Endothelial cell of umbilical vein (primary cell): ENCODE measurements around the gene PCDH9. TPM values are rescaled to one million over a fixed set of nuclear protein-coding genes. Genes with fewer than 3 reads are reported as not detected.

ENCODE experiments used
- BruUV-seq: library from RNA; stranded (reverse); fragments of 400-500 nt; replicated peaks from 2 replicates; lab custom pipeline; 2021; lab: Mats Ljungman, UMichigan
- CTCF ChIA-PET: fragments of 300-600, 350-600 bp; sonication (Branson Sonifier 250); formaldehyde crosslinking; loops from one replicate; lab custom pipeline; 2021; ENCODE audit warnings: antibody characterized with exemption, inconsistent platforms; lab: Charles Lee
- POLR2A ChIA-PET: fragments of 300-600, 350-600 bp; sonication (Branson Sonifier 250); formaldehyde crosslinking; loops from one replicate; lab custom pipeline; 2021; ENCODE audit warnings: antibody characterized with exemption, inconsistent platforms; lab: Charles Lee
- DNase-seq: peaks from one replicate; pipeline ENCODE4 v3.0.0-alpha.2; 2011; ENCODE audit warnings: low read depth, low spot score
- FAIRE-seq: peaks from 2 replicates; lab custom pipeline; 2011; peaks lifted over from hg19 to GRCh38; lab: Jason Lieb, UNC
- H2AFZ ChIP-seq: 2 replicates; pipeline ENCODE4 v1.6.0; 2012; ENCODE audit warnings: low read depth, low read length, control low read depth, inconsistent platforms
- H3K27ac ChIP-seq: 2 replicates; pipeline ENCODE4 v1.5.1; 2011; ENCODE audit warnings: low read depth, mild to moderate bottlenecking, control low read depth, low read length, moderate library complexity; ENCODE audit not compliant: insufficient read depth
- H3K27me3 ChIP-seq, 2 experiments: 2 replicates each; pipeline versions ENCODE4 v1.6.0 to v1.6.1; 2011; ENCODE audit warnings: low read length in 2 of 2, mixed read lengths in 1 of 2; ENCODE audit not compliant: control insufficient read depth in 2 of 2, insufficient read depth in 2 of 2
- H3K36me3 ChIP-seq, 2 experiments: 2 replicates in 1 of 2; 3 replicates in 1 of 2; pipeline ENCODE4 v1.5.1; 2011; ENCODE audit warnings: low read length in 2 of 2, mild to moderate bottlenecking in 1 of 2, moderate library complexity in 1 of 2; ENCODE audit not compliant: control insufficient read depth in 2 of 2, insufficient read depth in 2 of 2; ENCODE audit errors: extremely low read depth in 1 of 2
- H3K4me1 ChIP-seq: 3 replicates; pipeline ENCODE4 v1.5.1; 2011; ENCODE audit warnings: mild to moderate bottlenecking, low read length; ENCODE audit not compliant: control insufficient read depth, insufficient read depth; ENCODE audit errors: extremely low read depth
- H3K4me2 ChIP-seq: 2 replicates; pipeline ENCODE4 v1.6.1; 2011; ENCODE audit warnings: low read length, control low read depth, mixed read lengths; ENCODE audit not compliant: insufficient read depth
- H3K4me3 ChIP-seq, 3 experiments: fragments of 200-600 bp in 1 of 3; sonication (generic), shearing (Covaris generic) in 1 of 3; replicated peaks in 1 of 3; 2 replicates each; pipeline ENCODE4 v1.5.1; 2011 to 2016; ENCODE audit warnings: control low read depth in 3 of 3, low read length in 3 of 3, mild to moderate bottlenecking in 2 of 3, inconsistent platforms in 1 of 3, low read depth in 1 of 3, moderate library complexity in 1 of 3; ENCODE audit not compliant: insufficient read depth in 1 of 3
- H3K79me2 ChIP-seq: 2 replicates; pipeline ENCODE4 v1.6.0; 2012; ENCODE audit warnings: low read length, inconsistent platforms; ENCODE audit not compliant: control insufficient read depth, insufficient read depth
- H3K9ac ChIP-seq: replicated peaks from 2 replicates; pipeline ENCODE3; 2011; ENCODE audit warnings: low read length, control low read depth; ENCODE audit not compliant: insufficient read depth; ENCODE audit errors: extremely low read depth
- H3K9me1 ChIP-seq: replicated peaks from 3 replicates; pipeline ENCODE4 v1.6.0; 2011; ENCODE audit warnings: mild to moderate bottlenecking, low read length; ENCODE audit not compliant: control insufficient read depth, insufficient read depth; ENCODE audit errors: extremely low read depth
- H3K9me3 ChIP-seq: replicated peaks from 2 replicates; pipeline ENCODE4 v1.5.1; 2012; ENCODE audit warnings: low read length, inconsistent platforms; ENCODE audit not compliant: control insufficient read depth, insufficient read depth
- H4K20me1 ChIP-seq: replicated peaks from 2 replicates; pipeline ENCODE3; 2011; ENCODE audit warnings: mild to moderate bottlenecking, low read length; ENCODE audit not compliant: control insufficient read depth, insufficient read depth; ENCODE audit errors: extremely low read depth
- CTCF ChIP-seq, 2 donors: IDR thresholded peaks; 1 replicate in 1 of 2; 2 replicates in 1 of 2; pipeline ENCODE4 v1.5.1; 2011; ENCODE audit warnings: low read length in 2 of 2, mild to moderate bottlenecking in 2 of 2, moderate library complexity in 2 of 2, control low read depth in 1 of 2, inconsistent platforms in 1 of 2, low read depth in 1 of 2; ENCODE audit not compliant: insufficient read depth in 1 of 2; ENCODE audit errors: extremely low read depth in 1 of 2
- EZH2 ChIP-seq: IDR thresholded peaks from 2 replicates; pipeline ENCODE4 v1.6.1; 2012; ENCODE audit warnings: borderline replicate concordance, low read depth, mild to moderate bottlenecking, moderate library complexity, low read length, inconsistent platforms; ENCODE audit not compliant: severe bottlenecking
- FOS ChIP-seq: IDR thresholded peaks from 2 replicates; pipeline ENCODE4 v1.6.1; 2011; ENCODE audit warnings: mild to moderate bottlenecking, low read length, moderate library complexity, borderline replicate concordance; ENCODE audit not compliant: insufficient read depth
- GATA2 ChIP-seq: IDR thresholded peaks from 2 replicates; pipeline ENCODE4 v1.7.0; 2011; ENCODE audit warnings: low read depth, mild to moderate bottlenecking, moderate library complexity, mixed read lengths, low read length; ENCODE audit not compliant: insufficient read length, insufficient read depth
- JUN ChIP-seq: IDR thresholded peaks from 2 replicates; pipeline ENCODE4 v1.6.1; 2011; ENCODE audit warnings: borderline replicate concordance, low read depth; ENCODE audit not compliant: insufficient read length, insufficient read depth
- MAX ChIP-seq: IDR thresholded peaks from 2 replicates; pipeline ENCODE4 v1.6.1; 2011; ENCODE audit not compliant: insufficient read depth, insufficient read length
- MYC ChIP-seq: IDR thresholded peaks from one replicate; pipeline ENCODE4 v1.6.1; 2011; ENCODE audit warnings: mild to moderate bottlenecking, low read depth, low read length
- POLR2A ChIP-seq: IDR thresholded peaks from 2 replicates; pipeline ENCODE4 v1.6.1; 2012; ENCODE audit warnings: low read depth, mild to moderate bottlenecking, control low read depth, low read length
- POLR2AphosphoS5 ChIP-seq: IDR thresholded peaks from 2 replicates; pipeline ENCODE4 v1.6.1; 2012; ENCODE audit warnings: low read depth, mild to moderate bottlenecking, control low read depth, low read length, moderate library complexity; ENCODE audit not compliant: insufficient read depth
- dilution Hi-C: fragments of 300-500 bp; cut with MboI; formaldehyde crosslinking; loops from one replicate; pipeline ENCODE4 v1.15.0; 2019; ENCODE audit warnings: low sequenced_read_pairs; ENCODE audit not compliant: extremely low pct_ligation_motif_present
- intact Hi-C: fragments of 100-400 bp; cut with micrococcal nuclease; formaldehyde crosslinking; loops from one replicate; pipeline ENCODE4 v1.10.0; 2022
- polyA plus RNA-seq, 4 experiments: library from polyadenylated mRNA; depleted of rRNA in 3 of 4; stranded (reverse) in 3 of 4; unstranded in 1 of 4; fragments of >200 nt; gene quantifications; 2 replicates each; pipeline versions ENCODE4 v1.2.1 to v1.2.3, GENCODE V29; 2011 to 2012; ENCODE audit warnings: missing spikeins in 1 of 4
- total RNA-seq: library from RNA; stranded (reverse); gene quantifications from 2 replicates; pipeline ENCODE4 v1.2.3, GENCODE V29; 2021

Gene PCDH9
- total and polyA plus RNA-seq, 2 donors (not counting 3 experiments of a cell fraction or from before 2014, with no cell fraction given) = 1.1 to 5.2 TPM

GRCh38 chr13:66563076-66563475 lies 667.1 kb downstream of the PCDH9 start:
- BruUV-seq = no TSS peak
- POLR2A ChIA-PET = no interaction called here
- dilution Hi-C loops (no loop called here), intact Hi-C loops (no loop called here)
- H3K4me2 ChIP-seq = no peak overlapping the region
- no peak overlapping the region for H3K9ac ChIP-seq
- no peak overlapping the region for H3K27ac ChIP-seq
- no peak overlapping the region for H3K4me3 ChIP-seq
- DNase-seq (no peak), FAIRE-seq (no peak)
- H2AFZ ChIP-seq = no peak overlapping the region
- H3K4me1 ChIP-seq = no peaks in the 10 kb centered on the region
- H3K9me3 ChIP-seq = no peaks in the 10 kb centered on the region
- H3K36me3 ChIP-seq = no peaks in the 10 kb centered on the region
- CTCF ChIA-PET = interaction anchor here (0.8 to 1.4 kb wide), 2 partner anchors 14 to 500 kb away, joined by 3 read pairs; no protein-coding TSS in a partner anchor
- no peaks in the 10 kb centered on the region for H3K9me1 ChIP-seq
- no peaks in the 10 kb centered on the region for H3K27me3 ChIP-seq
- H4K20me1 ChIP-seq = no peaks in the 10 kb centered on the region
- no peak for TF ChIP-seq MAX
- H3K79me2 ChIP-seq = no peaks in the 10 kb centered on the region

- no peak overlapping the region for H3K4me3 ChIP-seq
- no peaks in the 10 kb centered on the region for H3K79me2 ChIP-seq
- intact Hi-C loops = no loop called here
- TF ChIP-seq EZH2 (no peak), MYC (no peak), MAX (no peak), POLR2A (no peak), FOS (no peak), POLR2AphosphoS5 (no peak), CTCF (IDR thresholded peaks at IDR 0.05; ENCODE audit: extremely low read depth in 1 of 2, insufficient read depth in 1 of 2, low read depth in 1 of 2, low read length in 2 of 2) (no peak), JUN (no peak), GATA2 (no peak)
- CTCF ChIA-PET = no interaction called here
- FAIRE-seq = no peak
- H3K27me3 ChIP-seq = no peaks in the 10 kb centered on the region
- no peak overlapping the region for H3K4me2 ChIP-seq
- dilution Hi-C loops = no loop called here
- no peak overlapping the region for H2AFZ ChIP-seq
- H3K36me3 ChIP-seq = no peaks in the 10 kb centered on the region
- no peak for DNase-seq
- H3K4me1 ChIP-seq = no peaks in the 10 kb centered on the region
- POLR2A ChIA-PET = no interaction called here
- no peak overlapping the region for H3K9ac ChIP-seq
- H3K9me1 ChIP-seq = no peaks in the 10 kb centered on the region
- H4K20me1 ChIP-seq = no peaks in the 10 kb centered on the region
- BruUV-seq = no TSS peak
- no peak overlapping the region for H3K27ac ChIP-seq
- no peaks in the 10 kb centered on the region for H3K9me3 ChIP-seq
Measured at GRCh38 chr13:66562054-66562453, 668.1 kb downstream of the PCDH9 start.
